GM20000 (cell line): Measurements from ENCODE around the gene GRM1.

ENCODE experiments used
- DNase-seq: peaks from one replicate; pipeline ENCODE4 v3.0.0; 2012; ENCODE audit warnings: low spot score
- CTCF ChIP-seq: IDR thresholded peaks from 2 replicates; pipeline ENCODE4 v1.5.1; 2012; ENCODE audit warnings: mild to moderate bottlenecking, control low read depth; ENCODE audit errors: extremely low read depth, missing control alignments

Gene GRM1

GRCh38 chr6:146305951-146306350 lies 277.1 kb downstream of the GRM1 start:
- DNase-seq = no peak
- no peak for TF ChIP-seq CTCF

- TF ChIP-seq CTCF = no peak
- DNase-seq = no peak
These were observed 281.8 kb downstream of the GRM1 start for GRCh38 chr6:146310628-146311027.

- DNase-seq = no peak
- no peak for TF ChIP-seq CTCF
These were observed 282.2 kb downstream of the GRM1 start for GRCh38 chr6:146311079-146311478.

- no peak for TF ChIP-seq CTCF
- no peak for DNase-seq
These were observed 283.7 kb downstream of the GRM1 start for GRCh38 chr6:146312608-146313007.

GRCh38 chr6:146315381-146316174 lies 286.7 kb downstream of the GRM1 start:
- DNase-seq = no peak
- no peak for TF ChIP-seq CTCF

GRCh38 chr6:146316175-146316495 lies 287.3 kb downstream of the GRM1 start:
- no peak for TF ChIP-seq CTCF
- no peak for DNase-seq

GRCh38 chr6:146331013-146331412 lies 302.2 kb downstream of the GRM1 start:
- DNase-seq = no peak
- TF ChIP-seq CTCF = no peak
